HG03457 (cell line): Measurements from ENCODE around the gene LSP1.

Source experiments
- ATAC-seq: cut with Tn5 transposase; IDR thresholded peaks from one replicate; pipeline ENCODE4 v1.9.1; 2021; ENCODE audit warnings: moderate number of reproducible peaks; ENCODE audit not compliant: unreplicated experiment

LSP1 gene

DNA sequence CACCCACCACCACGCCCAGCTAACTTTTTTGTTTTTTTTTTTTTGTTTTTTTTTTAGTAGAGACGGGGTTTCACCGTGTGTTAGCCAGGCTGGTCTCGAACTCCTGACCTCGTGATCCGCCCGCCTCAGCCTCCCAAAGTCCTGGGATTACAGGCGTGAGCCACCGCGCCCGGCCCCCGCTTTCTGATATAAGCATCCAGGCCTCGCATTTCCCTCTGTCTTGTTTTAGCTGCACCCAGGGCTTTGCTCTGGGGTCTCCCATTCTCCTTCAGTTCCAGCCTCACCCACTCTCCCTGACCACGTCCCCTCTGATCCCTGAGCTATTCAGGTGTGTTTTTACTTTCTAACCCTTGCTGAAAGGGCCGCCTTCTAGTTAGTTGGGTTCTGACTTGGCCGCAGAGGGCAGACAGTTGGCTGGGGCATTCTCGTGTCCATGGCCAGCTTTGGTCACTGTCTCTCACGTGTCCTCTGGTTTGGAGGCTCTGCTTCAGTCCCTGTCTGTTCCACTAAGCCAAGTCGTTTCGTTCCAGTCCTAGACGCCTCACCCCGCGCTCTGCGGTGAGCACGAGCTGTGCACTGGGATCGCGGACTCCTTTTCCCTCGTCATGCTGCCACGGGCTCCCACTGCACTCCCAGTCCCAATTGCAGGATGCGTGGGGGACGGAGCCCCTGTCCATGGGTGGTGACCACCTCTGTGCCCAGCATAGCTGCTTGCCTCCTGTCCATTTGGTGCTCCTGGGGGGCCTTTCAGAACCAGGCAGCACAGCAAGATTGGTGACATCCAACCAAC lies 60.6 kb downstream of the LSP1 start:
- no peak for ATAC-seq

DNA sequence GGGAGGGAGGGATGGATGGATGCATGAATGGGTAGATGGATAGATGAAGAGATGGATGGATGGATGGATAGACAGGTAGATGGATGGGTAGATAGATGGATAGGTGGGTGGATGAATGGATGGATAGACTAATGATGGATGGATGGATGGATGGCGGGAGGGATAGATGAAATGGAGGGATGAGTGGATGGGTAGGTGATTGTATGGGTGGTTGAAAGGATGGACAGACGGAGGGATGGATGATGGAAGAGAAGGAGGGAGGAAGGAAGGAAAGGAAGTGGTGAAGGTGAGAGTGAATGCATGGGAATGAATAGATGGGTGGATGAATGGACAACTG lies 62.9 kb downstream of the LSP1 start:
- no peak for ATAC-seq

DNA sequence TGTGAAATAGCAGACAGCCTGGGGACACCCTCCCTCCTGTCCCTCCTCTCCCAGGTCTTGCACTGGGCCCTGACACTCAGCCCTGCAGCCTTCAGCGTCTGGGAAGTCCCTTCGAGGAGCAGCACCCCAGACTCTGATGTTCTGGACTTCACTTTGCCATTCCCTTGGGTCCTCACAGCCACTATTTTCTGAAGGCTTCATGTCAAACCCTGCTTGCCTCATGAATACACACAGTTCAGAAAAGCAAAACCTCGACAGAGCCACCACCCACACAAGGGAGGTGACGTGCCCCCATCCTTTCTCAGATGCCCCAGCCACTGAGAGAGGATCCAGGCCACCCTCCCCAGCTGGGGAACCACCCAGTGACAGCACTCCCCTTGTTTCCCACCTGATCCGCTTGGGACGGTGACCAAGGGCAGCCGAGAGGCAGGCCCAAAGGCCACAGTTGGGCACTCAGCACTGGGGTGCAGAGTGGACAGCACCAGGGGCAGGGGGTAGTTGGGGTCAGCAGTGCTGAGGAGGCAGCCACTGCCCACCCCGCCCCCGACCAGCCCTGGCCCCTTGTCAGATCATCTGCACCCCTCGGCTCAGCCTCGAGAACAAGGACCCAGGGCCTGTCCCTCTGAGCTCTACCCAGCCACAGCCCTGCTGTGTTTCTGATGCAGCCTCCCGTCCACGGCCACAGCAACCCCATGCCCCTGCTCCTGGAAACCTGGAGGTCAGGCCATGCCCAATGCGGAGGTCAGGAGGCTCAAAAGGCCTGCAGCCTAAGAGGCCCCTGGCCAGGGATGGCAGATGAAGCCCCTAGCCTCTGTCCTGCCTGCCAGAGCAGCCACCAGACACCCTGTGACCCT lies 63.5 kb downstream of the LSP1 start:
- ATAC-seq: no peak

DNA sequence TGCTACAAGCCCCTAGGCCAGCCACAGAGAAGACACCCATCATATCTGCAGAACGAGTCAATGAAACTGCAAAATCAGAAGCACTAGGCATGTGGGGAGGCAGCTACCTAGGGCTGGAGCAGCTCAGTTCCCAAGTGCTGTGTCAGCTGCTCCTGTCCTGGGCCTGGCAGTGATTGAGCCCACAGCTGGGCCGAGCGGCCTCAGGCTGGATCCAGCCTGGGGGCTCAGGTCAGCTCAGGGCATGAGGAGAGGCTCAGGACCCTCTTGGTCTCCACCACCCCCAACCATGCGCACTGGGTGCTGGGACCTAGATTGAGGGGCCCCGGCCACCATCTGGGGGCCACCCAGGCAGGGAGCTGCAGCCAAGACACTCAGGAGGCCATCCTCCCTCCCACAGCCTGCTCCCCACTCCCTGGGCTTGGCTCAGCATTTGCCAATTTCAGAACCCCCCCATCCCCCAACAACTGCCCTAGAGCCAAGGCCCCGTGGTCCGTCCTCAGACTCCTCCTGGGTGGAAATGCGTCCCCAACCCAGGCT lies 64.2 kb downstream of the LSP1 start:
- no peak for ATAC-seq

DNA sequence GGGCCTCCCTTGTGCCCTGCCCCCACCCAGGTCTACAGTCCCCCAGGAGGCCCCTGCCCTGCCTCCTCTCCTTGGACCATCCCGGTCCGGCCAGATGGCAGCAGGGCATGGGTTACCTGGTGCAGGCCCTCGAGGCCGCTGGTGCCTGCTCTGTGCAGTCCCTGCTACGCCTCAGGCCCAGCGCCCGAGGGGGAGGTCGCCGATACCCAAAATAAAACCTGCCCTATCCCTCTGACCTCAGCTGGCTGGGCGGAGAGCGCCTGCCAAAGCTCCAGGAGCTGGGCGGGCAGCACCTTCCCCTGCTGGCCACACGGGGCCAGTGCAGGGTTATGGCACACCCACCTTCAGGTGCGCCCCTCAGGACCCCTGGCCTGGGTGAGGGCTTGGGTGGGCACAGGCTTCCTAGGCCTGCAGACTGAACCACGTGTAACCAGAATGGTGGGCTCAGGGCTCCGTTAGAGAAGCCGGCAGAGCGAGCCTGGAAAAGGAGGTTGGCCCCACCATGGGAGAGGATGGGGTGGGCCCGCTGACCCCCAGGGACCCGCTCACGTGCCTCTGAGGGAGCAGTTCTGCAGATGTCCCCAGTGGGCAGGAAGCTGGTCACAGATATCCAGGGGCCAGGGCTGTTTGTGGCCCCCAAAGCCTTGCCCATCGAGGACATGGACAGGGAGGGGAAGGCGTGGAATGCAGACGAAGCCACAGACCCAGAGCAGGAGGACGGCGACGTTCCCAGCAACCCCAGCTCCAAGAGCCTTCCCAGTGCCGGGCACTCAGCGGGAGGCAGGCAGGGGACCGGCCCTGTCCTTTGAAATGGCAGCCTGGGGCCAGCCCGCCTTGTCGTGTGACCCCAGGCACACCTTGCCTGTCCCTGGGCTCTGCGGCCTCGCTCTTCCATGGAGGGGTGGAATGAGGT lies 64.9 kb downstream of the LSP1 start:
- ATAC-seq: no peak

- ATAC-seq: no peak
Measured at GRCh38 chr11:1918436-1919315, 65.8 kb downstream of the LSP1 start.

GRCh38 chr11:1919391-1920127 lies 66.7 kb downstream of the LSP1 start, which contains the start of gene TNNT3:
TNNT3 (plus strand) TSS chr11:1919703; CDS start chr11:1922875, 3,172 bp downstream.
- ATAC-seq: no peak

DNA sequence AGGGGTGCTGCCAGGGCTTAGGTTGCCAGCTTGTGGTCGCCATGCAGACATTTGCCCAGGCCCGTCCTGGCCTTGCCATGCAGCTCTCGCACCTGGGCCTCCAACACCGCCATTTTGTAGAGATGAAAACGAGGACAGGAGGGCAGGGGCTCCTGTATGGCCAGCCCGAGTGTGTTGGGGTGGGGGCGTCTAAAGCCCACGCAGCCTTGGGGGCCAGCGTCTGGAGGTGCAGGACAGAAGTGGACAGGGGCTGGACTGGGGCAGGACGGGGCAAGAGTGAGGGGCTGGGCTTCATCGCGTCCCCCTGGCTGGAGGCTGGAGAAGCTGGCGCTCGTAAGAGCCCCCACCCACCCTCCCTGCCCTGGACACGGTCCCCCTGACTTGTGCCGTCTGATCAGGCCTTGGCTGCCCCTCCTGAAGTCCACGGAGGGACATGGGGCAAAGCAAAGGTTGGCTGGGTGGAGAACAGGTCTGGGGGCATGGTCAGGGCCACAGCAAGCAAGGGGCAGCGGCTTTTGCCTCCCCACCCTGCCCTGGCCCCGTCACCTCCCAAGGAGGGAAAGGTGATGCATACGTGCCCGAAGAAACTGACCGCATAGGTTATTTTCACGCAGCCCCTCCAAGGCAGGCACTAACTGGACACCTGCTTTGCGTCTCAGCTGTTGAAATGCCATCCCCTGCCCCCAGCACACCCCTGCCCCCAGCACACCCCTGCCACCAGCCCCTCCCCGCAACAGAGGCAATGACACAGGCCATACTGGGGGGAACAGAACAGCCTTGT lies 67.4 kb downstream of the LSP1 start:
- no peak for ATAC-seq

DNA sequence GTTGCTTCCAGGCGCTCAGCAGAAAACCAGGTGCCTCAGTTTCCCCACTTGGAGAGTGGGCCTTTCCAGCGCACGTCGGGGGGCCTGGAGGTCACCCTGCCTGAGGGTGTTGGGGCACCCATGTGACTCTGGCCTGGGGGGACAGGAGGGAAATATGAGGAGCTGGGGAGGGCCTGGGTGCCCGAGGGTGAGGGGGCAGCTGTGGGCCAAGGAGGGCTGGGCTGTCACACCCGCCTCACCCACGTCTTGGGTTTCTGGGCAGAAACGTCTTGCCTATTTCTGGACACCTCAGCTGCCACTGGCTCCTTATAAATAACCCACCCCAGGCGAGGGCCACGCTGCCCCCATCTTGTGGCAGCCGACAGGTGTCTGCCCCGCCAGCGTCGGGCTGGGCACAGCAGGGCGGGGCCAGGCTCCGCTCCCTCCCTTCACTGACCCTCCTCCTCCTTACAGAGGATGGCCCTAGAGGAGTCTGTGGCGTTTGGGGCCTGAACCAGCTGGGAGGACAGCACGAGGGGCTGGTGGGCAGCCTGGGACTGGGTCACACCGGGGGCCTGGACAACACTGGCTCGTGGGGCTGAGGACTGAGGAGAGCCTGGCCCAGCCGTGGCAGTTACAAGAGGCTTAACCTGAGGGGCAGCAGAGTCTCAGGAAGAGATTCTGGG lies 68.2 kb downstream of the LSP1 start:
- no peak for ATAC-seq

GRCh38 chr11:1921574-1922141 lies 68.8 kb downstream of the LSP1 start:
- no peak for ATAC-seq

DNA sequence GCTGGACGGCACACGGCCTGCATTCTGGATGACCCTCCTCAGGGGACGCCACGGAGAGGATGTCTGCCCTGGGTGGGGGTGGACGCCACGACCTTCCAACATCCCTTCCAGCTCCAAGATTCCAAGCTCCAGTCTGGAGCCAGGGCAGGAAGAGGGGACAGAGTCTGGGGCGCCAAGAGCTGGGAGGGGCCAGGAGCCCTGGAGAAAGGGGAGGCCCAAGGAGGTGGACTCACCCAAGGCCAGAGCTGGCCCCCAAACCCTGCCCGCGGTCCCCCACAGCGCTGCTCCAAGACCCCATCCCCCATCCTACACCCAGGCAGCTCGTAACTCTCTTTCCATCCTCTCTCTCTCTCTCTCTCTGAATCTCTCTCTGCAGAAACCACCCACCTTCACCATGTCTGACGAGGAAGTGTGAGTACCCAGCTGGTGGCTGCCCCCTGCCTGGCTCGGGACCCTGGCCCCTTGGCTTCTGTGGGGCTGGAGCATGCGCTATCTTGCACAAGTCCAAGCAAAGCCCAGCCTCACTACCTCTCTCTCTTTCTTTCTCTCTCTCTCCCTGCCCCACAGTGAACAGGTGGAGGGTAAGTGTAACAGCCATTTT lies 69.7 kb downstream of the LSP1 start:
- no peak for ATAC-seq

DNA sequence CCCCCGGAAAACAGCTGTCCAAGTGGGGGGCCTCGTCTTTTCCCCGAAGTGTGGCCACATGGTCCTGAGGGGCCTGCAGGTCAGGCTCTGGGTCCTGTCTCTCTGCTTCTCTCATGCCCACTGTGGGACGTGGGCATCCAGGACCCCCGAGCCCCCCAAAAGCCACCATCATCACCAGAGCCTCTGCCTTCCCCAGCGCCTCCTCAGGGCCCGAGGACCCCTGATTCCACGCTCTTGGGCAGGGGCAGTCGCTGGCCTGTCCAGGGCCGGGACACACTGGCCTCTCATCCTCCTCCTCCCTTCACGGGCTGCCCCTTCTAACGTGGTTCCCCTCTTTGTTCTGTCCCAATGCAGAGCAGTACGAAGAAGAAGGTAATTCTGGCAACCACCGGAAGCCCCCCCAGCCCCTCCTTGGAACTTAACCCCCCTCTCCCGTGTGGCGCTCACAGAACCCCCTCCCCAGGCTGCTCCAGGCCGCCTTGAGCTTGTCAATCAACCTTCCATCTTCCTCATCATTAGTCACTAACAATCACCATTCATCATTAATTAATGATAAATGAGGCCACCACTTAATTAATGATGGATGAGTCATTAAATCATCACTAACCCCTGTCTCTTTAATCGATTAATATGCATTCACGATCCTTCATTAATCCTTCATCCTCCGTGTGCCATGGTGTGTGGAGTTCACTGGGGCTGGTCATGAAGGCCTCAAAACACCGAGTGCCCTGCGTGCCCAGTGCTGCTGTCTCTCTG lies 70.5 kb downstream of the LSP1 start:
- ATAC-seq: no peak

GRCh38 chr11:1924181-1924580 lies 71.3 kb downstream of the LSP1 start:
- no peak for ATAC-seq

DNA sequence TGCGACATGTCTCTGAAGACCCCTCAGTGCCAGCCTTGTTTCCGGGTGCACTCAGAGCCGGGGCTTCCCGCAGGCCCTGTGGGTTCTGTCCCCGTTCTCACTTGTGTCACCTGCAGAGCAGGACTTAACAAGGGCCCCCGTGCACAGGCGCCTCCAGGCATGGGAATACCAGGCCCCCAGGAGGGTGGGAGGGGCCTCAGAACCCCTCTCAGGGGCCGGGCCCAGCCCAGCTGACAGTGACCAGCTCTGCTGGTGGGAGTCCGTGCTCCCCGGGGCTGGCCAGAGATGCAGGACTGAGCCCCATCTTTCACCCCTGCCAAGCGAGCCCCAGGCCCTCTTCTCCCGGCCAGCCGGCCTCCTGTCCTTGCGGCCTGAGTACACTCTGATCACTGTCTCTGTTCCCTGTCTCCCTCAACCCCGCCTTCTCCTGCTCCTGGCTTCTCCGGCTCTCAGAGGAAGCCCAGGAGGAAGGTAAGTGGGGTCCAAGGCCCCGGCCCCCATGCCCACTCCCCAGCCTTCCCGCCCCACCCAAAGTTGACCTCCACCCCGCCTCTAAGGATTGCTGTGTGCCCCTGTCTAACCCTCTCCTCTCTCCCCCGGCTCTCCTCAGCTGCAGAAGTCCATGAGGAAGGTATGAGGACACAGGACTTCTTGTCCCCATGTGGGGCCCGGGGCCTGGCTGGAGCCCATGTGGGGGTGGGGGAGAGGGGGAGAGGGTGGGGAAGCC lies 71.9 kb downstream of the LSP1 start:
- no peak for ATAC-seq

DNA sequence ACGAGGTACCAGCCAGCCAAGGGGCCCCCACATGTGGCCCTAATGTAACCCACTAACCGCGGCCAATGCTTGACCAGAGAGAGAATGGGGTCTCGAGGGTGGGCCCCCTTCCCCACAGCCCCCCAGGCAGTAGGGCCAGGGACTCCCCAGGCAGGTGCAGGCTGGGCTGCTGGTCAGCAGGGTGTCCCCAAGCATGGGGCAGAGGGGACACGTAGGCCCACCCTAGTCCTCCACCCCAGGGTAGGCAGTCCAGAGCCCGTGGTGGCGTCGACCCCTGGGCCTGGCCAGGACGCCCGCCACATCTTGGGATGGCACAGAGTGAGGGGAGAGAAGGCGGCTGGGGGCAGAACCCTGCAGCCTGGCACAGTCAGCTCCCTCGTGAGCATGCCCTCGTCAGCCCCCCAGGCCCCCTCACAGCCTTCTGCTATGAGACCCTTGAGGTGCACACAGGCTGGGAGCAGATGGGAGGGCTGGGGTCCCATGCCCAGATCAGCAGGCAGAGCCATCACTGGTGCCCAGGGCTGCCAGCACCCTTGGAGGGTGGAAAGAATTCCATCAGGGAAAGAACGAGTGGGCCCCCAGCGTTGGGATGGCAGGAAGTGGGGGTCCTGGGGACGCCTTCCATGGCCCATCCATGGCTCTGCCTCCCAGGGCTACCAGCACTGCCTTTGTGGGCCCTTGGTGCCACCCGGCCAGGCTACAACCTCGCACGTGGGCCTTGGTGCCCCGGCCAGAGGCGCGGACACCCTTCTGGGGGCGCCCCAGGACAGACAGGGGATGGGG lies 72.7 kb downstream of the LSP1 start:
- no peak for ATAC-seq
